Stimulated activated naive CD4-positive, alpha-beta T cell (primary cell): Measurements from ENCODE around the gene LAP3.
"Not testable (repeated sequence)": the region's sequence is repeated elsewhere in the genome, so short reads cannot be mapped to it uniquely, and the experiment has no call there.

Experiments
- DNase-seq, 6 experiments: peaks; one replicate each; lab custom pipeline; 2025; lab: John Stamatoyannopoulos, UW

The LAP3 gene

DNA sequence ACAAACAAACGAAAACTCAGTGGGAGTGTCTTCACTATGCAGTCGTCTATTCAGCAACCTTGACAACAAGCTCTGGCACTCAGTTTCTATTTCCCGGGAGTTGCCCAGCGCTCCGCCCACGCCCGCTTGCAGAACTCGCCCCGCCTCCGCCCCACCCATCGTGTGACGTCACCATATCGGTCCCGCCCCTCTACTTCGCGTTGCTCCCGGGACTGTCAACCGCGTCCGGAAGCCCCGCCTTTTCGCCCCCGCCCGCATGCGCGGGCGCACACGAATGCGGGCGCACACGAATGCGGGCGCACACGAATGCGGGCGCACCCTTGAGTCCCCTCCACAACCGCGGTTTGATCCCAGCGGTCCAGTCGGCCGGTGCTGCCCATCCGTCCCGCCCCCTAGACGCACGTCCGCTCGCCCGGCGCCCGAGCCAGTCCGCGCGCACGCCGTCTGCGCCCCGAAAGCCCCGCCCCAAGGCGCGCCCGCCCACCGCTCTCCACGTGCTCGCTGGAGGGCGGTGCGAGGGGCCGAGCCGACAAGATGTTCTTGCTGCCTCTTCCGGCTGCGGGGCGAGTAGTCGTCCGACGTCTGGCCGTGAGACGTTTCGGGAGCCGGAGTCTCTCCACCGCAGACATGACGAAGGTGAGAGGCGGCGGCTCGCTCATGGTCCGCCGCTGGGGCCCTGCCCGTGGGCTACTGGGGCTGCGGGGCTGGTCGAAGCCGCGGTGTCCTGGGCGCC lies at the start of gene LAP3:
Gene LAP3 (plus strand): TSS at position 267 of the 733 bp plus-strand sequence. CDS start 268 bp downstream, at position 535.
- DNase-seq, result peak; percentile 96 to 99 (median 98)

- no peak for DNase-seq
These were observed 48.3 kb upstream of the LAP3 start for GRCh38 chr4:17528551-17529165.

GRCh38 chr4:17531538-17532285 lies 45.3 kb upstream of the LAP3 start:
- no peak for DNase-seq

DNA sequence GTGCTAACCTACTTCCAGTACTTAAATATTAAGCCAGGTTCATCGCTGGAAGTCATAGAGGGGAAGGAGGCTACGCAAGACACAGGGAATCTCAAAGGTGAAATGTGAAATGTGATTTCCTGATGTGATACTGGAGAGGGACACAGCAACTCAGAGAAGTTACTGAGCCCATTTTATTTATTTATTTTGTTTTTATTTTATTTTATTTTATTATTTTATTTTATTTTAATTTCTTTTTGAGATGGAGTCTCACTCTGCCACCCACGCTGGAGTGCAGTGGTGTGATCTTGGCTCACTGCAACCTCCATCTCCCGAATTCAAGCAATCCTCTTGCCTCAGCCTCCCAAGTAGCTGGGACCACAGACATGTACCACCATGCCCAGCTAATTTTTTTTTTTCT lies 42.3 kb upstream of the LAP3 start:
- no peak for DNase-seq

DNA sequence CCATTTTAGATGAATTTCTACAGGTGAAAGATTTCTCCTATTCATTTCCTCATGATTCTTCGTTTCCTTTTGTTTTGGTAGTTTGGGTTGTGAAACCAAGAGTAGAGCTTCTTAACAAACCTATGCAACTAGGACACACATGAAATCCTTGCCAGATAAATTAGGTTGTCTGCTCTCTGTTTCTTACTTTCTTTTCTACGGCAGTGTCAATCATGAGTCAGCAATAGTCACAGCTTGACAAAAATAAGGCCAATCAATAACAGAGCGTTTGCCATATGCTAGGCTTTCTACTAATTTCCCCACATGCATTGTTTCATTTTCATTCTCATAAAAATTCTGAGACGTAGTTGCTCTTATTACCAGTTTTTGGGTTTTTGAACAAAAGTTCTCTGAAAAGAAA lies 41.8 kb upstream of the LAP3 start:
- DNase-seq, result no peak

DNA sequence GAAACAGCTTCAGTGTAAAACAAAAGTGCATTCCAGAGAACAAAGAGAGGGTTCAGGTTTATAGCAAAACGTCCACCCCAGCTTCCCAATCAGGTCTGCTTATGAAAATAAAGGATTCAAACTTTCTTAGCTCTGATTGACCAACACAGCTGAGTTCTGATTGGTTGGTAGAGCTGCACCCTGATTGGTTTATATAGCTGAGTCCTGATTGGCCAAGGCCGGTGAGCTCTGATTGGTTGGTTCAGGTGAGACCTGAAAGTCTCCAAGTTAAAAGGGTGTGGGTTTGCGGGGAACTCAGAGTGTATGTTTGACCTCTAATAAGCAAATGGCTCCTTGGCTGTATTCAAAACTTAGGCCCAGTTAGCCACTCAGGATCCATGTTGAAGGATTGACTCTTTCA lies 41.1 kb upstream of the LAP3 start:
- DNase-seq, result no peak

DNA sequence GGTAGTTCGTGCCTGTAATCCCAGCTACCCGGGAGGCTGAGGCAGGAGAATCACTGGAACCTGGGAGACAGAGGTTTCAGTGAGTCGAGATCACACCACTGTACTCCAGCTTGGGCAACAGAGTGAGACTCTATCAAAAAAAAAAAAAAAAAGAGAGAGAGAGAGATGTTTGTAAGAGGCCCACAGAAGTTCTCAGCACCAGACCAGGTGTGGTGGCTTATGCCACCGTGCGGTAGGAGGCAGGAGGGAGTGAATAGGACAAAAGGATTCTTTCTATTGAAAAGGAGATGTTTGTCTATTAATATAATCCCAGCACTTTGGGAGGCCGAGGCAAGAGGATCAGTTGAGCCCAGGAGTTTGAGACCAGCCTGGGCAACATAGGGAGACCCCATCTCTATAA lies 39.9 kb upstream of the LAP3 start:
- not testable (repeated sequence) for DNase-seq

DNA sequence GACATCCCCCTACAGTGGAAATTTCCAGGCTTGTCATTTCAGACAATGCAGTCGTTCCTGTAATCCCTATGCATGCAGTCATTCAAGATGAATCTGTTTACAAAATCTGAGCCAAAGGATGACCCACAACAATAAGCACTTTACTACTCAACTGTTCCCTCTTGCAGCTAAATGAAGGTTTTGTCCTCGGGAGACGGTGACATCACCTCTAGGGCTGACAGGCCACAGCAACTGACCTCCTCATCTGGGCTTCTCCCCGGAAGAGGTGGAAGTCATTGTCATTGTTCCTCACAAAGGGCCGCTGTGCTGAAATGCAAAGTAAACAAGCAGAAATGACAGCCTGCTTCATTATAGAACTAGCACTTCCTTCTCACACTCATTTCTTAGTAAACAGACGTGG lies 32.8 kb upstream of the LAP3 start:
- DNase-seq, result no peak

DNA sequence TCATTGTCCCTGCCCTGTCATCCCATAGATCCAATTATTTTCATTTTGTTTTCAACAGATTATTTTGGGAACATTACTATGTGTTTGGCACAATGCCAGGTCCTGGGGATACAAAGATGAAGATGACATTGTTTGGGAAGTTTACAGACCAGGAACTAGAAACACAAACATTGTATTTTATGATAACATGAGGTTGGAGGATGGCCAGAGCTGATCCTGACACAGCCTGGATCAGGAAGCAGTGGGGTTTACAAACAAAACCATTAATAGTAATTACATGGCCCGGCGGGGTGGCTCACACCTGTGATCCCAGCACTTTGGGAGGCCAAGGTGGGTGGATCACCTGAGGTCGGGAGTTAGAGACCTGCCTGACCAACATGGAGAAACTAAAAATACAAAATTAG lies 32.2 kb upstream of the LAP3 start:
- DNase-seq, result no peak

- no peak for DNase-seq
These were observed 31.4 kb upstream of the LAP3 start for GRCh38 chr4:17545374-17546140.

DNA sequence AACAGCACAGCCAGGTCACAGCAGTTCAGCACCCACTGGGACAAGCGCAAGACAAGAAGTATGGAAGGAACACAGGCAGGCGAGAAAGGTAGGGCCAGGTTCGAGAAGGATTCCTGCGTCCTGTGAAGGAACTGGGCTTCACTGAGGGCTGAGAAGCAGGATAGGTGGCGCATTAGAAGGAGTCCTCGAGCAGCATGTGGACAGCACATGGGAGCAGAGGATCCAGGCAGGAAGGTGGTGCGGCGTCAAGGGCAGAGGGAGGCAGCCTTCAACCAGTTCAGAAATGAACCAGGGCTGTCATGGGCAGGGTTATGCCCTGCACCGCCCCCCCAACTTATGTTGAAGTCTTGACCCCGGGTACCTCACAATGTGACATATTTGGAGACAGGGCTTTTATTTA lies 30.8 kb upstream of the LAP3 start:
- no peak for DNase-seq

GRCh38 chr4:17546678-17547077 lies 30.3 kb upstream of the LAP3 start:
- DNase-seq, result no peak

GRCh38 chr4:17550549-17550948 lies 26.4 kb upstream of the LAP3 start:
- no peak for DNase-seq

GRCh38 chr4:17552427-17552826 lies 24.6 kb upstream of the LAP3 start:
- DNase-seq, result no peak

GRCh38 chr4:17554568-17554967 lies 22.4 kb upstream of the LAP3 start:
- DNase-seq, result no peak

- DNase-seq, result no peak
These were observed 20.5 kb upstream of the LAP3 start for GRCh38 chr4:17556498-17556897.

DNA sequence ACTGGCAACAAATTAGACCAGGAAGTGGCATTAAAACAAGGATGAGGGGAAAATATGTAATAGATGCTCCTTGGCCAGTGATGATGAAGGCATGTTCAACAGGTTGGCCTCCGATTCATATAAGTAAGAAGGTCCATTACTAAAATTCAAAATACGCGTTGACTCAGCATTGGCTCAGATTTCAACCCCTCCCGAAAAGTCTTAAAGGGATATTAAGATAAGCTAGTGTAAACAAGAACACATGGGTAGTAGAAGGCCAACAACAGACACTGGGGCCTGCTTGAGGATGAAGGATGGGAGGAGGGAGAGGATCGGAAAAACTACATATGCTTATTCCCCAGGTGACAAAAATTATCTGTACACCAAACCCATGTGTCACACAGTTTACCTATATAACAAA lies 19.1 kb upstream of the LAP3 start:
- no peak for DNase-seq

GRCh38 chr4:17558941-17559708 lies 17.9 kb upstream of the LAP3 start:
- DNase-seq, result no peak

GRCh38 chr4:17559709-17560048 lies 17.3 kb upstream of the LAP3 start:
- DNase-seq, result no peak

GRCh38 chr4:17560065-17560673 lies 16.8 kb upstream of the LAP3 start:
- no peak for DNase-seq

GRCh38 chr4:17561195-17561909 lies 15.6 kb upstream of the LAP3 start:
- DNase-seq, result no peak
